SK-N-MC (cell line): ENCODE data around the gene CSTPP1.
"Not testable (repeated sequence)": the region's sequence is repeated elsewhere in the genome, so short reads cannot be mapped to it uniquely, and the experiment has no call there.

Experiments
- DNase-seq: peaks from one replicate; pipeline ENCODE4 v3.0.0-alpha.2; 2011; ENCODE audit warnings: low read depth, low spot score
- H3K27ac ChIP-seq: fragments of 200-600 bp; sonication (generic); 2 replicates; pipeline ENCODE4 v1.5.1; 2016; ENCODE audit warnings: mixed run types
- H3K36me3 ChIP-seq: fragments of 200-600 bp; sonication (generic); 2 replicates; pipeline ENCODE4 v1.6.1; 2017; ENCODE audit warnings: antibody characterized with exemption, low read length, mixed read lengths; ENCODE audit not compliant: insufficient read depth
- H3K4me3 ChIP-seq: fragments of 200-600 bp; sonication (generic); 2 replicates; pipeline ENCODE4 v1.5.1; 2016
- H3K9ac ChIP-seq: fragments of 200-600 bp; sonication (generic); 2 replicates; pipeline ENCODE4 v1.8.0; 2017; ENCODE audit warnings: mixed run types, mixed read lengths; ENCODE audit not compliant: insufficient read length
- H3K9me3 ChIP-seq: fragments of 200-600 bp; sonication (generic); 2 replicates; pipeline ENCODE4 v1.6.1; 2017; ENCODE audit warnings: low read depth, mild to moderate bottlenecking, antibody characterized with exemption, low read length, moderate library complexity, mixed read lengths
- EZH2 ChIP-seq: fragments of 200-600 bp; sonication (generic); IDR thresholded peaks from one replicate; pipeline ENCODE4 v1.6.1; 2017; ENCODE audit warnings: antibody characterized with exemption
- FOXP2 ChIP-seq: optimal IDR thresholded peaks from 2 replicates; pipeline ENCODE3; 2011; ENCODE audit warnings: mild to moderate bottlenecking, moderate library complexity; ENCODE audit not compliant: insufficient read depth; ENCODE audit errors: extremely low read length, control extremely low read depth
- POLR2AphosphoS5 ChIP-seq: IDR thresholded peaks from 2 replicates; pipeline ENCODE4 v1.6.1; 2012; ENCODE audit warnings: mild to moderate bottlenecking, low read depth, low read length, borderline replicate concordance

The CSTPP1 gene

GRCh38 chr11:47061429-47062178 lies 125.0 kb downstream of the CSTPP1 start:
- TF ChIP-seq EZH2 (no peak), POLR2AphosphoS5 (no peak), FOXP2 (no peak)
- H3K27ac ChIP-seq = no peak overlapping the region
- H3K4me3 ChIP-seq = no peak overlapping the region
- H3K9ac ChIP-seq = no peak overlapping the region
- no peaks in the 10 kb centered on the region; the same call in none of the 2 replicates for H3K36me3 ChIP-seq
- no peak for DNase-seq
- no peaks in the 10 kb centered on the region for H3K9me3 ChIP-seq

- H3K36me3 ChIP-seq = no peaks in the 10 kb centered on the region; the same call in none of the 2 replicates
- H3K27ac ChIP-seq = no peak overlapping the region
- no peak overlapping the region for H3K9ac ChIP-seq
- no peaks in the 10 kb centered on the region for H3K9me3 ChIP-seq
- DNase-seq = no peak
- no peak for TF ChIP-seq FOXP2
- no peak for TF ChIP-seq POLR2AphosphoS5
- TF ChIP-seq EZH2 = no peak
- H3K4me3 ChIP-seq = no peak overlapping the region
These were observed 126.2 kb downstream of the CSTPP1 start for GRCh38 chr11:47062736-47063135.

GRCh38 chr11:47067401-47067800 lies 130.8 kb downstream of the CSTPP1 start:
- TF ChIP-seq EZH2 (no peak), POLR2AphosphoS5 (no peak), FOXP2 (no peak)
- H3K27ac ChIP-seq = no peak overlapping the region
- no peak overlapping the region for H3K4me3 ChIP-seq
- H3K9ac ChIP-seq = no peak overlapping the region
- no peaks in the 10 kb centered on the region for H3K36me3 ChIP-seq
- no peaks in the 10 kb centered on the region for H3K9me3 ChIP-seq
- no peak for DNase-seq

GRCh38 chr11:47070769-47071168 lies 134.2 kb downstream of the CSTPP1 start:
- no peak for DNase-seq
- Histone ChIP-seq H3K9ac (no peak overlapping the region), H3K36me3 (no peaks in the 10 kb centered on the region), H3K27ac (no peak overlapping the region), H3K9me3 (no peaks in the 10 kb centered on the region), H3K4me3 (no peak overlapping the region)
- no peak for TF ChIP-seq EZH2

- Histone ChIP-seq H3K4me3 (no peak overlapping the region), H3K9me3 (no peaks in the 10 kb centered on the region), H3K9ac (no peak overlapping the region), H3K36me3 (no peaks in the 10 kb centered on the region), H3K27ac (no peak overlapping the region)
- DNase-seq = no peak
- TF ChIP-seq FOXP2 (no peak), POLR2AphosphoS5 (no peak), EZH2 (no peak)
These were observed 134.8 kb downstream of the CSTPP1 start for GRCh38 chr11:47071341-47071740.

- DNase-seq = no peak
- Histone ChIP-seq H3K9me3 (no peaks in the 10 kb centered on the region), H3K27ac (no peak overlapping the region), H3K36me3 (no peaks in the 10 kb centered on the region), H3K4me3 (no peak overlapping the region), H3K9ac (no peak overlapping the region)
- TF ChIP-seq POLR2AphosphoS5 (no peak), FOXP2 (no peak), EZH2 (no peak)
These were observed 135.3 kb downstream of the CSTPP1 start for GRCh38 chr11:47071791-47072261.

- TF ChIP-seq EZH2 (no peak), POLR2AphosphoS5 (no peak), FOXP2 (no peak)
- Histone ChIP-seq H3K9ac (no peak overlapping the region), H3K9me3 (no peaks in the 10 kb centered on the region), H3K27ac (no peak overlapping the region), H3K36me3 (no peaks in the 10 kb centered on the region), H3K4me3 (no peak overlapping the region)
- no peak for DNase-seq
These were observed 142.4 kb downstream of the CSTPP1 start for GRCh38 chr11:47078751-47079521.

GRCh38 chr11:47080775-47081174 lies 144.2 kb downstream of the CSTPP1 start:
- not testable (repeated sequence) for H3K27ac ChIP-seq, H3K4me3 ChIP-seq, DNase-seq, H3K36me3 ChIP-seq, H3K9ac ChIP-seq, H3K9me3 ChIP-seq

- DNase-seq = no peak
- no peaks in the 10 kb centered on the region for H3K36me3 ChIP-seq
- H3K9ac ChIP-seq = no peak overlapping the region
- no peak overlapping the region for H3K4me3 ChIP-seq
- H3K27ac ChIP-seq = no peak overlapping the region
- H3K9me3 ChIP-seq = no peaks in the 10 kb centered on the region
- TF ChIP-seq EZH2 = no peak
- TF ChIP-seq POLR2AphosphoS5 = no peak
- TF ChIP-seq FOXP2 = no peak
These were observed 147.4 kb downstream of the CSTPP1 start for GRCh38 chr11:47083913-47084312.
